HEK293 (cell line): ENCODE results near the gene KCTD19.
A peak's percentile ranks its signal among the peaks of the same experiment; 100 is the strongest.

Source experiments
- CTCF ChIA-PET: fragments of 350-600 bp; formaldehyde crosslinking; extraction: SDS; loops from one replicate; lab custom pipeline; 2021; ENCODE audit warnings: antibody characterized with exemption; lab: Yijun Ruan, JAX
- POLR2A ChIA-PET: fragments of 300-600 bp; formaldehyde crosslinking; extraction: SDS; loops from one replicate; lab custom pipeline; 2020; ENCODE audit warnings: antibody characterized with exemption, inconsistent platforms; lab: Yijun Ruan, JAX
- H3K27ac ChIP-seq: fragments of 200-500 bp; sonication (Bioruptor generic); 2 replicates; pipeline ENCODE4 v1.5.1; 2014; ENCODE audit warnings: low read depth, low read length, control low read depth, inconsistent platforms; ENCODE audit errors: extremely low read depth
- H3K36me3 ChIP-seq, 2 experiments: fragments of 200-500 bp in 1 of 2; sonication (Bioruptor generic) in 1 of 2; 1 replicate in 1 of 2; 2 replicates in 1 of 2; pipeline ENCODE4 v1.5.1; 2014 to 2017; ENCODE audit warnings: inconsistent platforms in 2 of 2, low read length in 2 of 2; ENCODE audit not compliant: control insufficient read depth in 2 of 2, insufficient read depth in 1 of 2
- H3K4me1 ChIP-seq: fragments of 200-500 bp; sonication (Bioruptor generic); 2 replicates; pipeline ENCODE4 v1.5.1; 2014; ENCODE audit warnings: mild to moderate bottlenecking, low read length, inconsistent platforms; ENCODE audit not compliant: control insufficient read depth, insufficient read depth
- H3K4me3 ChIP-seq: 2 replicates; pipeline ENCODE4 v1.5.1; 2011; ENCODE audit warnings: low read depth, mild to moderate bottlenecking, control low read depth, low read length, moderate library complexity
- H3K9me3 ChIP-seq: fragments of 200-500 bp; sonication (Bioruptor generic); 2 replicates; pipeline ENCODE4 v1.5.1; 2014; ENCODE audit warnings: low read depth, low read length, inconsistent platforms; ENCODE audit not compliant: control insufficient read depth, insufficient read depth
- BCL11A ChIP-seq: fragments of 450-650 bp; formaldehyde crosslinking; IDR thresholded peaks from 2 replicates; pipeline ENCODE4 v1.5.1; 2016; ENCODE audit warnings: low read depth, missing biosample characterization, missing genetic modification characterization
- GLIS2 ChIP-seq: fragments of 450-650 bp; formaldehyde crosslinking; IDR thresholded peaks from 2 replicates; pipeline ENCODE4 v1.5.1; 2016; ENCODE audit warnings: missing biosample characterization, missing genetic modification characterization
- KLF1 ChIP-seq: fragments of 450-650 bp; formaldehyde crosslinking; IDR thresholded peaks from 2 replicates; pipeline ENCODE4 v1.5.1; 2016; ENCODE audit warnings: missing biosample characterization, missing genetic modification characterization
- PRDM1 ChIP-seq: fragments of 450-650 bp; formaldehyde crosslinking; IDR thresholded peaks from 2 replicates; pipeline ENCODE4; 2016; ENCODE audit warnings: missing biosample characterization, missing genetic modification characterization
- PRDM10 ChIP-seq: fragments of 450-650 bp; formaldehyde crosslinking; IDR thresholded peaks from 2 replicates; pipeline ENCODE4 v1.5.1; 2016; ENCODE audit warnings: missing biosample characterization, missing genetic modification characterization
- SCRT2 ChIP-seq: fragments of 450-650 bp; formaldehyde crosslinking; IDR thresholded peaks from 2 replicates; pipeline ENCODE4 v1.5.1; 2016; ENCODE audit warnings: missing biosample characterization, missing genetic modification characterization
- SP3 ChIP-seq: fragments of 450-650 bp; formaldehyde crosslinking; IDR thresholded peaks from 2 replicates; pipeline ENCODE4 v1.5.1; 2016; ENCODE audit warnings: missing biosample characterization, missing genetic modification characterization
- ZBTB10 ChIP-seq: fragments of 450-650 bp; formaldehyde crosslinking; IDR thresholded peaks from 2 replicates; pipeline ENCODE4 v1.5.1; 2016; ENCODE audit warnings: missing biosample characterization, missing genetic modification characterization
- ZBTB6 ChIP-seq: fragments of 450-650 bp; formaldehyde crosslinking; IDR thresholded peaks from 2 replicates; pipeline ENCODE4 v1.5.1; 2017; ENCODE audit warnings: missing biosample characterization, missing genetic modification characterization
- ZNF18 ChIP-seq: fragments of 450-650 bp; formaldehyde crosslinking; IDR thresholded peaks from 2 replicates; pipeline ENCODE4 v1.5.1; 2016; ENCODE audit warnings: missing biosample characterization, missing genetic modification characterization
- ZNF416 ChIP-seq: fragments of 450-650 bp; formaldehyde crosslinking; IDR thresholded peaks from 2 replicates; pipeline ENCODE4 v1.5.1; 2016; ENCODE audit warnings: missing biosample characterization, missing genetic modification characterization
- ZNF610 ChIP-seq: fragments of 450-650 bp; formaldehyde crosslinking; IDR thresholded peaks from 2 replicates; pipeline ENCODE4 v1.5.1; 2016; ENCODE audit warnings: missing biosample characterization, missing genetic modification characterization, borderline replicate concordance
- ZNF658 ChIP-seq: fragments of 450-650 bp; formaldehyde crosslinking; IDR thresholded peaks from 2 replicates; pipeline ENCODE4; 2016; ENCODE audit warnings: missing biosample characterization, missing genetic modification characterization
- ZNF660 ChIP-seq: fragments of 450-650 bp; IDR thresholded peaks from 2 replicates; pipeline ENCODE4 v1.5.1; 2018; ENCODE audit warnings: missing biosample characterization, mild to moderate bottlenecking, missing genetic modification characterization
- ZNF677 ChIP-seq: fragments of 450-650 bp; IDR thresholded peaks from 2 replicates; pipeline ENCODE4 v1.5.0; 2018; ENCODE audit warnings: missing biosample characterization, mild to moderate bottlenecking, missing genetic modification characterization, moderate library complexity
- ZNF704 ChIP-seq: fragments of 450-650 bp; formaldehyde crosslinking; IDR thresholded peaks from 2 replicates; pipeline ENCODE4 v1.5.1; 2016; ENCODE audit warnings: missing biosample characterization, missing genetic modification characterization
- ZSCAN30 ChIP-seq: fragments of 450-650 bp; IDR thresholded peaks from 2 replicates; pipeline ENCODE4 v1.5.1; 2018; ENCODE audit warnings: missing biosample characterization, mild to moderate bottlenecking, missing genetic modification characterization, moderate library complexity
- ZSCAN5A ChIP-seq: fragments of 450-650 bp; formaldehyde crosslinking; IDR thresholded peaks from 2 replicates; pipeline ENCODE4 v1.5.1; 2016; ENCODE audit warnings: missing biosample characterization, missing genetic modification characterization

The KCTD19 gene

GRCh38 chr16:67327743-67328142 lies 1.2 kb upstream of the KCTD19 start:
- H3K27ac ChIP-seq = no peak overlapping the region
- POLR2A ChIA-PET = interaction anchor here (1.3 kb wide), 1 partner anchor 101 kb away, joined by 4 read pairs; the partner anchor contains the start of gene TMEM208
- TF ChIP-seq PRDM10 (tag by site-specific recombination) (0 out of 2 replicates have a peak, but pooled peaks have one; percentile 10), ZNF416 (tag by site-specific recombination) (no peak), ZSCAN5A (tag by site-specific recombination) (no peak), PRDM1 (peak; percentile 96), SP3 (tag by site-specific recombination) (no peak)
- TF ChIP-seq, all 188 proteins: peak for 2
- CTCF ChIA-PET = interaction anchor here (0.7 to 2.6 kb wide), 18 partner anchors 8 to 315 kb away, joined by 3 to 18 read pairs (median 5); partner anchors contain the start of gene ZDHHC1
- no peak overlapping the region for H3K4me3 ChIP-seq
- H3K9me3 ChIP-seq = no peaks in the 10 kb centered on the region
- no peaks in the 10 kb centered on the region for H3K36me3 ChIP-seq
- no peaks in the 10 kb centered on the region for H3K4me1 ChIP-seq

GRCh38 chr16:67326115-67326471 lies 448 bp downstream of the KCTD19 start:
- ChIA-PET CTCF (interaction anchor here (0.6 to 2.6 kb wide), 17 partner anchors 10 to 249 kb away, joined by 3 to 18 read pairs (median 5); partner anchors contain the start of genes ATP6V0D1 and TPPP3), POLR2A (no interaction called here)
- H3K4me3 ChIP-seq = peak overlapping the region; percentile 55
- TF ChIP-seq SCRT2 (tag by site-specific recombination) = no peak
- TF ChIP-seq KLF1 (tag by site-specific recombination) = peak; percentile 36; the same call in 1 of the 2 replicates
- peak; percentile 43; the same call in 1 of the 2 replicates for TF ChIP-seq ZBTB10 (tag by site-specific recombination)
- TF ChIP-seq ZNF658 (tag by site-specific recombination) = no peak
- no peak for TF ChIP-seq ZNF677 (tag by site-specific recombination)
- H3K4me1 ChIP-seq = no peaks in the 10 kb centered on the region
- no peaks in the 10 kb centered on the region for H3K36me3 ChIP-seq
- peak overlapping the region; percentile 1; the same call in 1 of the 2 replicates for H3K27ac ChIP-seq
- H3K9me3 ChIP-seq = no peaks in the 10 kb centered on the region

GRCh38 chr16:67317853-67318252 lies 8.7 kb downstream of the KCTD19 start:
- Histone ChIP-seq H3K4me3 (no peak overlapping the region), H3K4me1 (no peaks in the 10 kb centered on the region), H3K27ac (no peak overlapping the region), H3K9me3 (no peaks in the 10 kb centered on the region), H3K36me3 (no peaks in the 10 kb centered on the region; a peak in 1 of 3 replicates)
- CTCF ChIA-PET = interaction anchor here (0.8 kb wide), 1 partner anchor 196 kb away, joined by 4 read pairs; no protein-coding TSS in a partner anchor
- POLR2A ChIA-PET = no interaction called here
- TF ChIP-seq ZNF18 (no peak), GLIS2 (no peak), ZSCAN30 (tag by site-specific recombination) (no peak), ZNF610 (tag by site-specific recombination) (no peak), ZBTB6 (tag by site-specific recombination) (no peak), ZNF704 (no peak), BCL11A (tag by site-specific recombination) (no peak), ZNF660 (tag by site-specific recombination) (no peak)
